ENCODE results near the gene TMEM120A.

The TMEM120A gene

GRCh38 chr7:75981203-75981452 is 13.3 kb downstream of the TMEM120A start:
- no peak for DNase-seq (ENCODE audit: low spot score)

- no peak for DNase-seq (ENCODE audit: low spot score)
Measured at GRCh38 chr7:75980430-75981202, 13.8 kb downstream of the TMEM120A start.

DNA sequence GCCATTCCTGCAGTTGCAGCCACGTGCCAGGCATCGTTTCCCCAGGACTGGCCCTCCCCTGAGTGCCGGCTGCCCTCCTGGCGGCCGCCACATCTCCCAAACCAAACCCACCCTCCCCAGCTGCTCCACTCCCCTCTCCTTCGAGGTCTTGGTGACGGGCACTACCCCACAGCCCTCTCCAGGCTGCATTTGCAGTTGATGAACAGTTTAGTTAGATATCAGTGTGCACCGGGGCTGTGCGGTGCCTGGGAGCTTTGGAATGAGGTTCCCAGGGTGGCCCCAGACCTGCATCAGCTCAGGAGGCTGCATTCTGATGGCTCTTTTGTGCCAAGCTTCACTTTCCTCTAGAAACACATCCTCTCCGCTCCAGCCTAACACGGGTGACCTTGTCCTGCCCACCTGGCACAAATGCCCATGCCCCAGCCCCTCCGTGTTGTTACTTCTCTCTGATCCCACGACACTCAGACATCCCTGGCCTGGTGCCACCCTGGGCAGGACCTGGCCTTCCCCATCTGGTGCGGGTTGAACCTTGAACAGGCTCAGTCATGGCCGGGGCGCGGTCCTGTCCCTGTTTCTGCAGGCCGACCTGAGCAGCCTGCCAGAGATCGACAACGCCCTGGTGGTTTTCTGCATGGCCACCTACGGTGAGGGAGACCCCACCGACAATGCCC is 14.5 kb downstream of the TMEM120A start:
- DNase-seq (ENCODE audit: low spot score) = peak; percentile 41

GRCh38 chr7:75977743-75978142 is 16.7 kb downstream of the TMEM120A start:
- DNase-seq (ENCODE audit: low spot score) = no peak

DNA sequence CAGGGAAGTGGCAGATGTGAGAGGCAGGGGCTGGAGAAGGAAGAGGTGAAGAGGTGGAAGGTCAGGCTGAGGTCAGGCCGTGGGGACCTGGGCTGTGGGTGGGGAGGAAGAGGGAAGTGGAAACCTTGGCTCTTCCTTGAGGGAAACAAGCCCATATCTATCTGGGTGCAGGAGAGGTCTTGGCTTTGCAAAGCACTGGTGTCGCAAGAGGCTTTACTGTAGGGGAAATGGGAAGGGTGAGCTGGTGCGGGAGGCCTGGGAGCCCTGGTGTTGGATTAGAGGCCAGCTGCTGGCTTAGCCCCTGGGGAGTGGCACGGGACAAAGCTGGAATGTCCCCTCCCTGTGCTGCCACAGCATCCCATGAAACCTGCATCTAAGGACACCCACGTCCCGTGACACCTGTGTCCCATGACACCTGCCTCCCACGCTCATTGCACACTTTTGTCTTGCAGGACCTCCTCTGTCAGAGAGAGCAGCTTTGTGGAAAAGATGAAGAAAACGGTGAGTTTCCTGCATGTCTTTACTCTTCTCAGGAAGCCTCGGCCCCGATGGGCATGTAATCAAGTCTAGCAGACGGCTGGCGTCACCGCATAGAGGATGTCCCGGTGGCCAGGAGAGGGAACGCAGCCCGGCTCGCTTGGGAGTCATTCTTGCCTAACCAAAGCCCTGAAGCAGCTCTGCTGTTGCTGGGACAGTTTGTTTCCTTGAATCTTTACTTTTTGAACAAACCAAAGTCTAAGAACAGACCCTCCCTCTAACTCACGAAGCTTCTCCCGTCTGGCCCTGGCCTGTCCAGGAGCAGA is 22.2 kb downstream of the TMEM120A start:
- DNase-seq (ENCODE audit: low spot score) = no peak

- no peak for DNase-seq (ENCODE audit: low spot score)
Measured at GRCh38 chr7:75971309-75971960, 23.0 kb downstream of the TMEM120A start.

DNA sequence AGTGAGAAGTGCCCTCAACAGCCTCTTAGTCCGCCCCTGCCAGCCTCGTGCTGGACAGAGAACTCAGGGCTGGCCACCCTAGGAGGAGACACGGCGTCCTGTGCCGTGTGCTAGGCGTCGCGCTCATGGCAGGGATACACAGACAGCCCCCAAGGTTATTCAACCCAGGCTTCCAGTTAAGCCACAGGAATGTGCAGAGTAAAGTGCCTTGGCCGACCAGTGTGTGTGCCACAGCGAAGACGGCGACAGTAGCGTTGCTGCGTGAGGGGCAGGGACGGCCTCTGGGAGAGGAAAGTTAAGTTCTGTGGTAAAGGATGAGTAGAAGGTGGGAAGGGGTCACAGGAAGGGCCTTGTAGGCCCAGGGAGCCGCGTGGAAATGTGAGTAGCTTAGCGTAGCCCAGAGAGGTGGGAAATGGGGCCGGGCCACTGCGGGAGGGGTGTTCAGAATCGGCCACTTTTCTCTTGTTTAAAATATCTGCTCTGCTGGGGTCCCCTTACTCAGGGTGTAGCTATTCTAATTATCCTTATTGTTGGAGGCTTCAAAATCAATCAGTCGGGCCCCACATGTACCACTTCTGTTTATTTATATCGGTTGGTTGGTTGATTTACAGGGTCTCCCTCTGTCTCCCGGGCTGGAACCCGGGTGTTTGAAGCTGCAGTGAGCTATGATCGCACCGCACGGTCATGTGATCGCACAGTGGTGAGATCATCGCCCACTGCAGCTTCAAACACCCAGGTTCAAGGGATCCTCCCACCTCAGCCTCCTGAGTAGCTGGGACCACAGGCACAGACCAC is 24.5 kb downstream of the TMEM120A start:
- no peak for DNase-seq (ENCODE audit: low spot score)

GRCh38 chr7:75969182-75969581 is 25.2 kb downstream of the TMEM120A start:
- no peak for DNase-seq (ENCODE audit: low spot score)

- no peak for DNase-seq (ENCODE audit: low spot score)
Measured at GRCh38 chr7:75968561-75969001, 25.8 kb downstream of the TMEM120A start.

GRCh38 chr7:75968012-75968411 is 26.4 kb downstream of the TMEM120A start:
- DNase-seq (ENCODE audit: low spot score) = no peak

GRCh38 chr7:75967487-75967997 is 26.9 kb downstream of the TMEM120A start:
- no peak for DNase-seq (ENCODE audit: low spot score)

DNA sequence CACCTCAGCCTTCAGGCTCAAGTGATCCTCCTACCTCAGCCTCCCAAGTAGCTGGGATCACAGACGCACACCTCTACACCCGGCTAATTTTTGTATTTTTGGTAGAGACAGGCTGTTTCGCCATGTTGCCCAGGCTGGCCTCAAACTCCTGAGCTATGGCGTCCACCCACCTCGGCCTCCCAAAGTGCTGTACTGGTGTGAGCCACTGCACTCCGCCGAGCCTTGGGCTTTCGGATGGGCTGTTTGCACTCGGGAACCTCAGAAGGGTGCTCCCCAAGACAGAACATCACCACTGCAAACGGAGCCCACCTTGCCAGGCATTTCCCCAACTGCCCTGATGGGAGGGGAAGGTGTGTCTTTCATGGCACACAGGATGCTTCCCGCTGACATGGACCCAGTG is 27.3 kb downstream of the TMEM120A start:
- no peak for DNase-seq (ENCODE audit: low spot score)

- DNase-seq (ENCODE audit: low spot score) = no peak
Measured at GRCh38 chr7:75966190-75966961, 28.0 kb downstream of the TMEM120A start.

- no peak for DNase-seq (ENCODE audit: low spot score)
Measured at GRCh38 chr7:75965617-75966016, 28.8 kb downstream of the TMEM120A start.

- DNase-seq (ENCODE audit: low spot score) = no peak
Measured at GRCh38 chr7:75963381-75963995, 30.9 kb downstream of the TMEM120A start.

- no peak for DNase-seq (ENCODE audit: low spot score)
Measured at GRCh38 chr7:75962607-75963380, 31.6 kb downstream of the TMEM120A start.

DNA sequence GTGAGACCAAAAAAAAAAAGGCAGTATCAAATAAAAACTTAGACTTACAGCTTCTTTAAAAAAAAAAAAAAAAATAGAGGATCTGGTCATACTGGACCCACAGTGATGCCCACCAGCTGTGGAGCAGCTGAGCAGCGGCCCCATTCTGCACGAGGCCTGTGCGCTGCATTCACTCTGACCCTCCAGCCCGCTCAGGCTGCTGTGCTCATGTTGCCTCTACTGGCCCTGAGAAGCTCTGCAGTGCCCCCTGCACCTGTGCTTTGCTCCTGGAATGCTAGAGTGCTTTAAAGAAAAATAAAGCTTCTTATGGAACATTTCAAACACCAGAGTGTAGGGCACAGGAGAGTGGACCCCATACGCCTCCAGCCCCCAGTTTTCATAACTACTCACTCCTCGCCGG is 33.2 kb downstream of the TMEM120A start:
- no peak for DNase-seq (ENCODE audit: low spot score)

- no peak for DNase-seq (ENCODE audit: low spot score)
Measured at GRCh38 chr7:75960372-75960771, 34.0 kb downstream of the TMEM120A start.

DNA sequence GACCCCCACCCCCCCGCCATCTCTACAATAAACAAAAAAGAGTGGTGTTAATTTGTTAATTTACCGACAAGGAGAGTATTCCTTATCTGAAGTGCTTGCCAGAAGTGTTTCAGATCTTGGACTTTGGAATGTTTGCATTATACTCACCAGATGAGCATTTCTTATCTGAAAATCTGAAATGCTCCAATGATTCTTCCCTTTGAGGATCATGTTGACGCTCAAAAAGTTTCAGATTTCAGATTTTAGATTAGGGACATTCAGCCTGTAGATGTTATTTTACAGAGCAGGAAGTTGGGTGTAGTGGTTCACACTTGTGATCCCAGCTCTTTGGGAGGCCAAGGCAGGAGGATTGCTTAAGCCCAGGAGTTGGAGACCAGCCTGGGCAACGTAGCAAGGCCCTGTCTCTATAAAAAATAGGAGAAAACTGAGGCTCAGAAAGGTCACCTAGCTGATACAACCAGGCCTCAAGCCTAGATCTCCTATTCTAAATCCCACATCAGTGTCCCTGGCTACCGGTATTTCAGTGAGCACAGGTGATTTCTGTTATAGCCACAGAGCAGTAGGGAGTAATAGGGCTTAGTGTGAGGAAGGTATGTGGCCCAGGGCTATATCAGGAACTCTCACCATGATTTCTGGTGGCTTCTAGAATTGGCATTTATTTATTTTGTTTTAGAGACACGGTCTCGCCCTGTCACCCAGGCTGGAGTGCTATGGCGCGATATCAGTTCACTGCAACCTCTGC is 35.4 kb downstream of the TMEM120A start:
- no peak for DNase-seq (ENCODE audit: low spot score)

Measured in SW480 (cell line).